Activated CD8-positive, alpha-beta memory T cell treated with anti-CD3 and anti-CD28 coated beads, Interleukin-2, amount 50 U/mL, for 1 hour (primary cell): ENCODE results near the gene FOLR2.

Experiments
- DNase-seq: peaks from one replicate; pipeline ENCODE4 v3.0.0-alpha.2; 2020; ENCODE audit errors: extremely low read depth

FOLR2 gene

DNA sequence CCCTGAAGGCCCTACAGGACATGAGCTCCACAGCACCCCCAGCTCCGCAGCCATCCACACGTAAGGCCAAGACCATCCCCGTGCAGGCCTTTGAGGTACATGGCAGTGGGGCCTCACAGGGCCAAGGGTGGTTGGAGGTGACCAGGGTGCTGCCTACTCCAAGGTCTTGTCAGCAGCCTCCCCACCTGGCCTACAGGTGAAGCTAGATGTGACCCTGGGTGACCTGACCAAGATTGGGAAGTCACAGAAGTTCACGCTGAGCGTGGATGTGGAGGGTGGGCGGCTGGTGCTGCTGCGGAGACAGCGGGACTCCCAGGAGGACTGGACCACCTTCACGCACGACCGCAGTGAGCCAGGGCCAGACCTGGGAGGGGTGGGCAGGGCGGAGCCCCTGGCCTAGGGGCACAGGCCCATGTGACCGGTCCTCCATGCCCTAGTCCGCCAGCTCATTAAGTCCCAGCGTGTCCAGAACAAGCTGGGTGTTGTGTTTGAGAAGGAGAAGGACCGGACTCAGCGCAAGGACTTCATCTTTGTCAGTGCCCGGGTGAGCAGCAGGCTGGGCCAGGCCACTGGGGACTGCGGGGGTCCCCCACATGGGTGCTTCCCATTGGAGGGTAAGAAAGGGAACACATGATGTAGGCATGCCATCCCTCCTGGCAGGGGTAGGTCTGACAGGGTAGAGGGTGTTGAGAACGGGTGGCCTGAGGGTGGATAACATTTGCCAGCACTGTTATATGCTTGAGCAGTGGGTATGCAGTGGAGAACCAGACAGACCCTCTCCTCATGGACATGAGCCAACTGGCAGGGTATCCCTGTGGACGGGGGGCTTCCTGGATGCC, 13.6 kb downstream of the FOLR2 start:
- DNase-seq: no peak

DNA sequence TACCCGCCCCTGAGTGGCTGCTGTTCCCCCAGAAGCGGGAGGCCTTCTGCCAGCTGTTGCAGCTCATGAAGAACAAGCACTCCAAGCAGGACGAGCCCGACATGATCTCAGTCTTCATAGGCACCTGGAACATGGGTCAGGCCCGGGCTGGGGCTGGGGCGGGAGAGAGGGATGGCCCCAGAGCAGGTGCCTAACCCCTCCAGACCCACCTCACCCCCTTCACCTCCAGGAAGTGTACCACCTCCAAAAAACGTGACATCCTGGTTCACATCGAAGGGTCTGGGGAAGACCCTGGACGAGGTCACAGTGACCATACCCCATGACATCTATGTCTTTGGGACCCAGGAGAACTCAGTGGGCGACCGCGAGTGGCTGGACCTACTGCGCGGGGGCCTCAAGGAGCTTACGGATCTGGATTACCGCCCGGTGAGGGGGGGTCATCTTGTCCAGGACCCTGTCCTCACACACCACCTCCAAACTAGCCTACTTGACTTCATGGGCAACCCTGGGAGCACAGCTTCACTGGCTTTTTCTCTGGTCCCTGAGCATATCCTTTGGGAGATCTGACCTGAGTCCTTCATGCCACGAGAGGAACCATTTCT, 14.3 kb downstream of the FOLR2 start:
- no peak for DNase-seq

DNA sequence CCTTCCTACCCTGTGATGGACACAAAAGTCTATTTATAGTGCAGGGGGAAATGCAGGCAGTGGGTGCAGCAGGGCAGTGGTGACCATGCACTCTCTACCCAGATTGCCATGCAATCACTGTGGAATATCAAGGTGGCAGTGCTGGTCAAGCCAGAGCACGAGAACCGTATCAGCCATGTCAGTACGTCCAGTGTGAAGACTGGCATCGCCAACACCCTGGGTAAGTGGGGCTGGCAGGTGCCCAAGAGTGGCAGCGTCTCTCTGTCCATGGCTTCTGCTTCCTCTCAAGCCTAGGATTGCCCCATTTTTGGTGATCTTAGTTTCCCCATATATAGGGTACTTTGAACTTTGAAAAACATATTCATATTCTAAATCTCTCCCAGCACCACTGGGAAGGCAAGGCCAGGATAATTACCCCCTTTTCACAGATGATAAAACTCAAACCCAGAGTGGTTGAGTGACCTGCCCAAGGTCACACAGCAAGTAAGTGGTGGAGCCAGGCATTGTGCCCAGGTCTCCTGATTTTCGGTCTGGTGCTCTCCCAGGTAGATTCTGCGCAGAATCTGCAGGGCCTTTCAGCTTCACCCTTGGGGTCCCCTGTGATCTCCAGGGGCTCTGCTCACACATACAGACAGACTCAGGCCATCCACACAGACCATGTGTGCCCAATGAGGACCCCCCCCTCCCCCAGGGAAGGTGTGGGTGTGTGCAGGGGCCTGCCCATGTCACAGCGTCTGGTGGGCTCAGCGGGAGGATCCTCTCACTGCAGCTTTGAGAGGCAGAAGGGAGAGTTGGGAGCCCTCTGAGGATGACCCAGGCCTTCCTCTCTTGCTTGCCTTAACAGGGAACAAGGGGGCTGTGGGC, 15.0 kb downstream of the FOLR2 start:
- no peak for DNase-seq

DNA sequence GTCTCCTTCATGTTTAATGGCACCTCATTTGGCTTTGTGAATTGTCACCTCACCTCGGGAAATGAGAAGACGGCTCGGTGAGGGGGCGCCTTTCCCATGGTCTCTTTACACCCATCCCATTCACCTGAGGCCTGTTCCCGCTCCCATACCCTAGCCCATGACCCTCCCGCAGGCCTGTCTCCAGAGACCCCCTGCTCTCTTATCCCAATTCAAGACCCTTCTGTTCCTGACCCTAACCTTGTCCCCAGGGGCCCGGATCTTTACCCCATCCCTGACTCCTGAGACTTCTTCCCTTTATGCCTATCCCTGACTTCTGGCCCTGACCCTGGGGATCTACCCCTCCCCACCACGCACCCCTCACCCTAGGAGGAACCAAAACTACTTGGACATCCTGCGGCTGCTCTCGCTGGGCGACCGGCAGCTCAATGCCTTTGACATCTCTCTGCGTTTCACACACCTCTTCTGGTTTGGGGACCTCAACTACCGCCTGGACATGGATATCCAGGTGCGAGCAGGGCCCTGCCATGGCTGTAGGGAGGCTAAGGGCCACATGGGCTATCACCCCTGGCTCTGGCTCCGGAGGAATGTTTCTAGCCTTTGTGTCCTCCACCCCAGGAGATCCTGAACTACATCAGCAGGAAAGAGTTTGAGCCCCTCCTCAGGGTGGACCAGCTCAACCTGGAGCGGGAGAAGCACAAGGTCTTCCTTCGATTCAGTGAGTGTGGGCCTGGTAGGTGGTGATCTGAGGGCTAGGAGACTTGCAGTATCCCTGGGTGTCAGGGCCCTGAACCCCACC, 15.9 kb downstream of the FOLR2 start:
- no peak for DNase-seq

DNA sequence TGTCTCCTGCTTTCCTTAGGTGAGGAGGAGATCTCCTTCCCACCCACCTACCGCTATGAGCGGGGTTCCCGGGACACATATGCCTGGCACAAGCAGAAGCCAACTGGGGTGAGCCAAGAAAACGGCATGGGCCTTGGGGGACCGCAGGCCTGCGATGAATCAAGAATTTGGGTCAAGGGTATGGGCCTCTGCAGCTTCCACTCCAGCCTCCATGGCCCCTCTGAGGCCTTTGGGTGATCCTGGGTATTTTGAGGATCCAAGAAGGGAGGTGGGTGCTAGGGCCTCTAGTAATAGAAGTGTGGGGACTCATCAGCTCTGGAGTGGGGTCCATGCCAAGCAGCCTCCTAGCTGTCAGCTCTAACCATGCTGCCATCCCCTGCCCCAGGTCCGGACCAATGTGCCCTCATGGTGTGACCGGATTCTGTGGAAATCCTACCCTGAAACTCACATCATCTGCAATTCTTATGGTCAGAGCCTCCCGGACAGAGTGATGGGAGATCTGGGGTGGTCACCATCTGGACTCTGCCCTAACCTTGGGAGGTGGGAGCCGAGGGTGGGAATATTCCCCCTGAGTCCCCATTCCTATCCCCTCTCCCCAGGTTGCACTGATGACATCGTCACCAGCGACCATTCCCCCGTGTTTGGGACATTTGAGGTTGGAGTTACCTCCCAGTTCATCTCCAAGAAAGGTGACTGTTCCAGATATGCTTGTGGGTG, 16.6 kb downstream of the FOLR2 start:
- DNase-seq: no peak

DNA sequence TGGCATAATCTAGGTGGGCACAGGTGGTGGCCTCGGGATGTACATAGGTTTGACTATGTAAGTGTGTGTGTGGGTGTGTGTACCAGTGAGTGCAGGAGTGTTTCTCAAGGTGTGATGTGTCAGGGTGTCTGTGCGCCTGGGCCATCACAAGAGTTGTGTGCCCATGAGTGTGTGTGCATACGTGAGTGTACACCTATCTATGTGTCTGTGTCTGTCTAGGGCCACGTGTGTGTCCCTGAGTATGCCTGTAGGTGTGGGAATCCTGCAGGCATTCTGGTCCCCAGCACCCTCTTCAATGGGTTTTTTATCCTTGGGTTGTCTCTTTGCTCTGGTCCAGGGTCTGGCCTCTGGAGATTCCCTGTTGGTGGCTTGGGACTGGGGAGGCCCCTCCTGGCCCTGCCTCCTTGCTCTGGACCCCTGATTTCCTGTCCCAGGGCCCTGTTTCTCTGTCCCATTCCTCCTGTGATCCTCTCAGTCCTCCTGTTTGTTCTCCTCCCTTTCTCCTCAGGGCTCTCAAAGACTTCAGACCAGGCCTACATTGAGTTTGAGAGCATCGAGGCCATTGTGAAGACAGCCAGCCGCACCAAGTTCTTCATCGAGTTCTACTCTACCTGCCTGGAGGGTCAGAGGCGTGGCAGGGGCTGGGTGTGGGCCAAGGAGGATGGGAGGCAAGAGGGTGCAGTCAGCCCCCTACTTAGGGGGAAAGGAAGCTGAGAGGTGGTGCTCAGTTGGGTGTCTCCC, 17.3 kb downstream of the FOLR2 start:
- no peak for DNase-seq

DNA sequence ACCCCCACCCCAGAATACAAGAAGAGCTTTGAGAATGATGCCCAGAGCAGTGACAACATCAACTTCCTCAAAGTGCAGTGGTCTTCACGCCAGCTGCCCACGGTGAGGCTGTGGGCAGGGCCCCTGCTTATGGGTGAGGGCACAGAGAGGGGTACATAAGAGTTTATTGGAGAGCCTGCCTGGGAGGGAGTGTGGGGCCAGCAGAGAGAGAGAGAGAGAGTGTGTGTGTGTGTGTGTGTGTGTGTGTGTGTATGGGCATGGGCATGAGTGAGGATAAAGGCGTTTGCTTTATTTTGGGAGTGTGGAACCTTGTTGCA, 17.9 kb downstream of the FOLR2 start:
- DNase-seq: no peak

DNA sequence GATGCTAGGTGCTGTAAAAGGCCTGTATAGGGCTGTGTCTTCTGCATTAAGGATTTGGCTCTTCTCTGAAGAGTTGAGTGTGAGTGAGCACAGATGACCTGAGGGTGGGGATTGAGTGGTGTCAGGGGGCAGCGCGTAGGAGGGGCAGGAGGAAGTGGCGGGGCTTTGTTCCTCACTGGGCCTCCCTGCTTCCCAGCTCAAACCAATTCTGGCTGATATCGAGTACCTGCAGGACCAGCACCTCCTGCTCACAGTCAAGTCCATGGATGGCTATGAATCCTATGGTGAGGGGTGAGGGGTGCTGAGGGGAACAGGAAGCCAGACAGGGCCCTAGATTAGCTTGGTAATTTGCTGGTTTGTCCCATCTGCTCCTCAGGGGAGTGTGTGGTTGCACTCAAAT, 18.3 kb downstream of the FOLR2 start:
- no peak for DNase-seq

DNA sequence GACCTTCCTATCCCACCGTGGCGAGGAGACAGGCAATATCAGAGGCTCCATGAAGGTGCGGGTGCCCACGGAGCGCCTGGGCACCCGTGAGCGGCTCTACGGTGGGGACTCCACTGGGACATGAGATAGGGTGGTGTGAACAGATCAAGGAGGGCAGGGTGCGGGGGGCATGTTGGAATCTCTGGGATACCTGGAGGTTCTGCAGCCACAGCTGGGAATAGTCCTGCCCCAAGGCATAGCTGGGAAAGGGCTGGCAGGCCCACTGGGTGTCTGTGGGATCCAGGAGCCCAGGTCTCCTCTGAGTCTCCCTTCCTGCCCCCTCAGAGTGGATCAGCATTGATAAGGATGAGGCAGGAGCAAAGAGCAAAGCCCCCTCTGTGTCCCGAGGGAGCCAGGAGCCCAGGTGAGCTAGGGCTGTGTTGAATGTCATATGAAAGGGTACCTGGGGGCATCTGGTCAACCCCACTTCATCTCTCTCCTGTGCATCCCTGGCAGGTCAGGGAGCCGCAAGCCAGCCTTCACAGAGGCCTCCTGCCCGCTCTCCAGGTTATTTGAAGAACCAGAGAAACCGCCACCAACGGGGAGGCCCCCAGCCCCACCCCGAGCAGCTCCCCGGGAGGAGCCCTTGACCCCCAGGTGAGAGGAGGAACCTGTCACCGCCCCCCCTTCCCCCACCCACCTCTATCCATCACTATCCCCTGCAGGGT, 18.9 kb downstream of the FOLR2 start:
- DNase-seq: no peak

DNA sequence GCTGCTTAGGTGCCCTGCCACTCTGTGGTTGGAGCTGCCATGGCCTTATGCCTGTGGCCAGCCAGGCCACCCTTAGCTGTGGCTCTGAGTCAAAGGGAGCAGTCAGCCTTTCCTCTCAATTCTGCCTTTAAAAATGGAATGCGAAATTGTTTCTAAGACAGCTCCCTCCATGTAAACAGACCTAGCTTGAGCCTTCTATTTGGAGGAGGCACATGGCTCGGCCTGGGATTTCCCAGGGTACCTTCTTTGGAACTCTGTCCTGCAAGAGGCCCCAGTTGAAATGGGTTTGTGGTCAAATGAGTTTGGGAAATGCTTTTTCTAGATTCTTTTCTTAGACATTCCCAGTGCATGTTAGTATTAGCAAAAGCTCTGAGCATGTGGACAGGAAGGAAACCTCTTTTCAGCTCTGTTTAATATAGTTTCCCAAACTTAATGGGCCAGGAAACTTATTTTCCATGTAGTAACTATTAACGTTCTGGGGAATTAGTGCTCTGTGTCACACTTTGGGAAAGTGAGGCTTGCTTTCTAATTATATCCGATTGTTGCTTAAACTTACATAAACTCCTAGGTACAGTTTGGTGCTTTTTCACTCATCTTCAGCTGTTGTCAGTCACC, 19.6 kb downstream of the FOLR2 start:
- DNase-seq: no peak

DNA sequence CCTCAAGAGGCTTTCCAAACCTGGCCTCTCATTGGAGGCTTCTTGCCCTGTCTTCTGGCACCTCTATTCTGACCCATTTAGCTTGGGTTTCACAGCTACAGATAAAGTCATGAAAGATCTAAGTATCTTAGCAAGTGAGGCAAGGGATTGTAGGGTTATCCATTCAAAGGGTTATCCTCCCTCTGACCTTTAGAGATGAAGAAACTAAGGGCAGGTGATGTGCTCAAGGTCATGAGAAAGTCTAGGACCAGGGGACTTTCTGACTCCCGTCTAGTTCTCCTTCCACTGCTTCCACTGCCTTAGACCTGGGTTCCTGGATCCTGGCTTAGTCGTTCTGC, 20.1 kb downstream of the FOLR2 start:
- no peak for DNase-seq

DNA sequence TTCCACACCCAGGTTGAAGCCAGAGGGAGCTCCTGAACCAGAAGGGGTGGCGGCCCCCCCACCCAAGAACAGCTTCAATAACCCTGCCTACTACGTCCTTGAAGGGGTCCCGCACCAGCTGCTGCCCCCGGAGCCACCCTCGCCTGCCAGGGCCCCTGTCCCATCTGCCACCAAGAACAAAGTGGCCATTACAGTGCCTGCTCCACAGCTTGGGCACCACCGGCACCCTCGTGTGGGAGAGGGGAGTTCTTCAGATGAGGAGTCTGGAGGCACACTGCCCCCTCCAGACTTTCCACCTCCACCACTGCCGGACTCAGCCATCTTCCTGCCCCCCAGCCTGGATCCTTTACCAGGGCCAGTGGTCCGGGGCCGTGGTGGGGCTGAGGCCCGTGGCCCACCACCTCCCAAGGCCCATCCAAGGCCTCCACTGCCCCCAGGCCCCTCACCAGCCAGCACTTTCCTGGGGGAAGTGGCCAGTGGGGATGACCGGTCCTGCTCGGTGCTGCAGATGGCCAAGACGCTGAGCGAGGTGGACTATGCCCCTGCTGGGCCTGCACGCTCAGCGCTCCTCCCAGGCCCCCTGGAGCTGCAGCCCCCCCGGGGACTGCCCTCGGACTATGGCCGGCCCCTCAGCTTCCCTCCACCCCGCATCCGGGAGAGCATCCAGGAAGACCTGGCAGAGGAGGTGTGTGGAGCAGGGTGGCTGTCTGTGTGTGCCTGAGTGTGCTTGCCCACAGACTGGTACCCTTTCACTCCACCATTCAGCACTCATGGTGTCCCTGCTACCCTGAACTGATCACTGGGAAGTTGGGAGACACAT, 20.7 kb downstream of the FOLR2 start:
- no peak for DNase-seq

DNA sequence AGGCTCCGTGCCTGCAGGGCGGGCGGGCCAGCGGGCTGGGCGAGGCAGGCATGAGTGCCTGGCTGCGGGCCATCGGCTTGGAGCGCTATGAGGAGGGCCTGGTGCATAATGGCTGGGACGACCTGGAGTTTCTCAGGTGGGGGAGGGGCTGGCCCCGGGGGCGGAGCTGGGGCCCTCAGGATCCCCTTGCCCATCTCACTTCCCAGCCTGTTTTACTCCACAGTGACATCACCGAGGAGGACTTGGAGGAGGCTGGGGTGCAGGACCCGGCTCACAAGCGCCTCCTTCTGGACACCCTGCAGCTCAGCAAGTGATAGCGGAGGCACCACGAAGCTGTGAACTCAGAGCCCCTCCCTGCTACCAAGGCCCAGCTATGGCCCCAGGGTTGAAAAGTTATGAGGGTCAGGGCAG, 21.5 kb downstream of the FOLR2 start:
- DNase-seq: no peak

DNA sequence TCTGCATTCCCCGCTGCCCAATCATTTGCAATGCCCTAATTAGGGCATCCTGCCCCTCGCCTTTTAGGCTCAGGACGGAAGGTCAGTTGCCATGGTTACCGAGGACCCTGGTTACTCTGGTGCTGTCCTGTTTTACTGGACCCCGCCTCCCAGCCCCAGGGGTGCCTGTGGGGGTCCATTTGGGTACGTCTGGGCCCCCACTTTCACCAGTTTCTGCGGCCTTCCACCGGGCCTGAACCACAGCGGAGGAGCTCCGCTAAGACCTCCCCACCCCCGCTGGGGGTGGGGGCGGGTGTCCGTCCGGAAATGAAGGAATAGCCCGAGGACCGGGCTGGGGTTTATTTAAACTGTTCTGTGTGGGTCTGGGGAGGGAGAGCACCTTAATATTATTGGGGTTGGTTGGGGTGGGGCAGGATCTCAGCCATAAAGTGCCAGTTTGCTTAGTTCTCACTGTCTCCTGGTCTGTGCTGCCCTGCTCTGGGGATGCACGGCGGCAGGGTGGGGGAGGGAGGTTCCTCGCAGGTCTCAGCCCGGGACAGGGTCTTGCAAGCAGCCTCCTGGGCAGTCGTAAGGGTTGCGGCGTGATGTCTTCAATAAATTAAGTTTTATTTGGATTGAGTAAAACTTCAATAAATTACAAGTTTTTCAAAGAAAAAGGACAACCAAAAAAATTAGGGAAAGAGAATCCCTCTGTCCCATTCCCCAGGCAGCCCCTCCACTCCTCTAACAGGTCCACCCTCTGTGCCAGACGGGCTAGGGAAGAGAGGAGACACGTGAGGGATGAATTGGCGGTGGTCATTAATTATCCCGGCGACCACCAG, 22.1 kb downstream of the FOLR2 start:
- no peak for DNase-seq

DNA sequence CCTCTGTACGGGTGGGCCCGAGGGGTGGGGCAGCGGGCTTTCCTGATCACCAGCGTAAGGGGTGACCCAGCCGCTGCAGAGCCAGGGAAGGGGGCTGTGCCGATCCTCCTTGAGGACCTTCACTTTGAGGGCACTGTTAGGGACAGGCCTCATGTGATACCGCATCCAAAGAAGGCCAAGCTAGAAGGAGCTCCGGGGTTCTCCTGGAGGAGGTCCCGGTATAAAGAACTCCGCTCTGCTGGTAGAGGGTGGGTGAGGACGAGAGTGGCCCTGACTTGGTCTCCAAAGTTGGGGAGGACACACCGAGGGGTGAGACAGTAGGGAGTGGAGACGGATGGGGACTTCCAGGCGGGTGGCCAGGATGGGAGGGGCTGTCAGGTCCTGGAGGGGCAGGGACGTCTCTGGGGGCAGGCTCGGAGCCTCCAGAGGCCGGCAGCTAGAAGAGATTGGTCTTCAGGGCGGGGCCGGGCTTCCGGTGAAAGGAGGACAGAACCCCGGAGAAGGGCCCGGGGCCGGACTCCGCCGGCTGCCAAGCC, 22.8 kb downstream of the FOLR2 start:
- DNase-seq: no peak

DNA sequence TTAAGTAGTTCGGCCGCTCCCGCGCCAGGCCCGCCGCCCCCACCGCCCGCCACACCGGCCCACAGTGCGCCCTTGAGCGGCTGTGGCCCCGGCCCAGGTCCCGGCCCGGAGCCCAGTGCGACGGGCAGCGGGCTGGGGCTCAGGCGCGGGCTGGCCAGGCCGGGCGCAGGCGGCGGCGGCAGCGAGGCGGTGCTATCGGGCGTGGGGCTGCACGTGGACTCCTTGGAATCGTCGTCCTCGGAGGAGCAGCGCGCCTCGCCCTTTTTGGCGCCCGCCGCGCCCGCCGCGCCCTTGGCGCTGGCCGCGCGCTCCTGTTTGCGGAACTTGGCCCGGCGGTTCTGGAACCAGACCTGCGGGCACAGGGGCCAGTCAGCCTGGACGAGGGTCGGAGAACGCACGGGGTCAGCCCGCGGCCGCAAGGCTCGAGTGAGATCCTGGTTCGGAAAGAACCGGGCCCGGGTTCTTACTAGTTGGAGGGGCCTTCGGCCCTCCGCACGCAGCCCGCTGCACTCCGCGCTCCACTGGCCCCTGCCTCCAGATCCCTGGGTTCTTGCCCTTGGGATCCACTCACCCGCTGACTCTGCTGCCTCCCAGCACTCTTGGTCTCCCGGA, 23.4 kb downstream of the FOLR2 start:
- DNase-seq: no peak
